H9 (cell line): ENCODE results near the gene SSRP1. TPM values are rescaled to one million over a fixed set of nuclear protein-coding genes. Genes with fewer than 3 reads are reported as not detected.

Experiments
- DNase-seq: peaks from one replicate; pipeline ENCODE4 v3.0.0-alpha.2; 2017
- H2AFZ ChIP-seq: one replicate; pipeline ENCODE4 v1.6.1; 2013; ENCODE audit warnings: mild to moderate bottlenecking, low read length, control low read depth, moderate library complexity
- H2AK5ac ChIP-seq: 2 replicates; pipeline ENCODE4 v1.6.1; 2013; ENCODE audit warnings: low read length, control low read depth, mixed read lengths; ENCODE audit not compliant: insufficient read length
- H2BK120ac ChIP-seq: one replicate; pipeline ENCODE4 v1.6.1; 2013; ENCODE audit warnings: low read depth, mild to moderate bottlenecking, low read length, control low read depth, inconsistent platforms; ENCODE audit not compliant: poor library complexity, severe bottlenecking
- H2BK12ac ChIP-seq: 2 replicates; pipeline ENCODE4 v1.6.1; 2013; ENCODE audit warnings: low read length, control low read depth, mixed read lengths, low read depth; ENCODE audit not compliant: insufficient read length
- H2BK15ac ChIP-seq: 2 replicates; pipeline ENCODE4 v1.6.1; 2013; ENCODE audit warnings: low read depth, low read length, control low read depth
- H2BK20ac ChIP-seq: one replicate; pipeline ENCODE4 v1.6.1; 2013; ENCODE audit warnings: low read depth, mild to moderate bottlenecking, low read length, control low read depth, inconsistent platforms; ENCODE audit not compliant: poor library complexity, severe bottlenecking
- H2BK5ac ChIP-seq: 2 replicates; pipeline ENCODE4 v1.6.1; 2013; ENCODE audit warnings: low read length, control low read depth, mixed read lengths; ENCODE audit not compliant: insufficient read length
- H3K14ac ChIP-seq: 2 replicates; pipeline ENCODE4 v1.6.1; 2013; ENCODE audit warnings: low read length, control low read depth; ENCODE audit not compliant: insufficient read depth
- H3K18ac ChIP-seq: 2 replicates; pipeline ENCODE4 v1.6.1; 2013; ENCODE audit warnings: low read depth, mild to moderate bottlenecking, mixed read lengths, low read length, control low read depth; ENCODE audit not compliant: insufficient read length
- H3K23ac ChIP-seq: 2 replicates; pipeline ENCODE4 v1.6.1; 2013; ENCODE audit warnings: low read length, control low read depth, mixed read lengths, low read depth; ENCODE audit not compliant: insufficient read length
- H3K23me2 ChIP-seq: 2 replicates; pipeline ENCODE4 v1.6.1; 2013; ENCODE audit warnings: low read depth, mild to moderate bottlenecking, mixed read lengths, low read length, control low read depth; ENCODE audit not compliant: insufficient read length, poor library complexity, severe bottlenecking
- H3K27ac ChIP-seq: 2 replicates; pipeline ENCODE4 v1.5.1; 2013; ENCODE audit warnings: low read length, control low read depth, mixed read lengths, low read depth; ENCODE audit not compliant: insufficient read length
- H3K27me3 ChIP-seq: 2 replicates; pipeline ENCODE4 v1.6.1; 2013; ENCODE audit warnings: low read length, control low read depth, inconsistent platforms; ENCODE audit not compliant: insufficient read depth
- H3K4ac ChIP-seq: 2 replicates; pipeline ENCODE4 v1.6.1; 2013; ENCODE audit warnings: low read depth, mild to moderate bottlenecking, control low read depth, inconsistent platforms, low read length, moderate library complexity
- H3K4me1 ChIP-seq: 2 replicates; pipeline ENCODE4 v1.6.1; 2013; ENCODE audit warnings: low read length, control low read depth, inconsistent platforms; ENCODE audit not compliant: insufficient read depth
- H3K4me2 ChIP-seq: 2 replicates; pipeline ENCODE4 v1.6.1; 2013; ENCODE audit warnings: low read length, control low read depth, mixed read lengths; ENCODE audit not compliant: insufficient read length, insufficient read depth
- H3K56ac ChIP-seq: 2 replicates; pipeline ENCODE4 v1.6.1; 2013; ENCODE audit warnings: low read depth, mild to moderate bottlenecking, mixed read lengths, low read length, control low read depth; ENCODE audit not compliant: insufficient read length
- H3K79me1 ChIP-seq: 2 replicates; pipeline ENCODE4 v1.6.1; 2013; ENCODE audit warnings: low read depth, mild to moderate bottlenecking, moderate library complexity, low read length, control low read depth, inconsistent platforms; ENCODE audit not compliant: insufficient read depth, poor library complexity, severe bottlenecking
- H3K79me2 ChIP-seq: 2 replicates; pipeline ENCODE4 v1.6.1; 2013; ENCODE audit warnings: low read length, control low read depth, inconsistent platforms; ENCODE audit not compliant: insufficient read depth
- H3K9ac ChIP-seq: 2 replicates; pipeline ENCODE4 v1.6.1; 2013; ENCODE audit warnings: low read length, control low read depth, mixed read lengths; ENCODE audit not compliant: insufficient read length; ENCODE audit errors: extremely low read depth
- H3K9me3 ChIP-seq: one replicate; pipeline ENCODE4 v1.6.1; 2013; ENCODE audit warnings: low read depth, low read length, inconsistent platforms; ENCODE audit not compliant: control insufficient read depth
- H3T11ph ChIP-seq: one replicate; pipeline ENCODE4 v1.6.1; 2013; ENCODE audit warnings: mild to moderate bottlenecking, low read length, control low read depth, inconsistent platforms
- H4K20me1 ChIP-seq: one replicate; pipeline ENCODE4 v1.6.1; 2013; ENCODE audit not compliant: control insufficient read depth, insufficient read length, insufficient read depth
- H4K5ac ChIP-seq: 2 replicates; pipeline ENCODE4 v1.6.1; 2013; ENCODE audit warnings: low read depth, mild to moderate bottlenecking, mixed read lengths, low read length, control low read depth; ENCODE audit not compliant: insufficient read length
- H4K8ac ChIP-seq: replicated peaks from 2 replicates; pipeline ENCODE4 v1.6.1; 2013; ENCODE audit warnings: low read length, control low read depth, mixed read lengths, low read depth; ENCODE audit not compliant: insufficient read length
- H4K91ac ChIP-seq: 2 replicates; pipeline ENCODE4 v1.6.1; 2013; ENCODE audit warnings: low read depth, mild to moderate bottlenecking, moderate library complexity, mixed read lengths, low read length, control low read depth; ENCODE audit not compliant: insufficient read length
- H3K27ac Mint-ChIP-seq, 3 experiments: 2 replicates in 2 of 3; 3 replicates in 1 of 3; pipeline ENCODE4 v1.8.0; 2020 to 2021; ENCODE audit warnings: mixed read lengths in 3 of 3, mild to moderate bottlenecking in 1 of 3, moderate library complexity in 1 of 3
- H3K27me3 Mint-ChIP-seq: 2 replicates; pipeline ENCODE4 v1.8.0; 2021; ENCODE audit warnings: low read depth, mild to moderate bottlenecking, moderate library complexity, mixed read lengths
- H3K36me3 Mint-ChIP-seq, 3 experiments: 2 replicates in 2 of 3; 3 replicates in 1 of 3; pipeline ENCODE4 v1.8.0; 2020 to 2021; ENCODE audit warnings: low read depth in 3 of 3, mixed read lengths in 3 of 3; ENCODE audit not compliant: insufficient read depth in 1 of 3
- H3K4me1 Mint-ChIP-seq, 2 experiments: 2 replicates each; pipeline ENCODE4 v1.8.0; 2020; ENCODE audit warnings: mixed read lengths in 2 of 2
- H3K4me3 Mint-ChIP-seq, 2 experiments: 2 replicates in 1 of 2; 3 replicates in 1 of 2; pipeline ENCODE4 v1.8.0; 2020 to 2021; ENCODE audit warnings: mild to moderate bottlenecking in 2 of 2, mixed read lengths in 2 of 2, moderate library complexity in 1 of 2
- H3K9me3 Mint-ChIP-seq, 2 experiments: 2 replicates in 1 of 2; 3 replicates in 1 of 2; pipeline ENCODE4 v1.8.0; 2020; ENCODE audit warnings: mild to moderate bottlenecking in 2 of 2, mixed read lengths in 2 of 2, moderate library complexity in 1 of 2
- CTCF ChIP-seq: fragments of 200-600 bp; sonication (generic); conservative IDR thresholded peaks from 3 replicates; pipeline ENCODE4 v1.8.0; 2021; ENCODE audit warnings: antibody characterized with exemption, mild to moderate bottlenecking
- WGBS: extraction: QIAGEN DNeasy Blood & Tissue Kit; methylation state at CpG from one replicate; pipeline ENCODE4 v1.1.7; 2013; ENCODE audit warnings: missing lambda C conversion rate, low lambda C conversion rate, mixed read lengths; ENCODE audit not compliant: insufficient read length; ENCODE audit errors: extremely low coverage; 5-methylcytosine and 5-hydroxymethylcytosine counted together
- total RNA-seq: library from RNA; stranded (reverse); gene quantifications from 2 replicates; pipeline ENCODE4 v1.2.1, GENCODE V29; 2021

SSRP1 gene
- total RNA-seq, 1 experiment from 2014 or later, result 202 TPM

- Mint-ChIP-seq H3K27ac (no peak overlapping the region), H3K27me3 (peaks cover 25% of the 10 kb centered on the region), H3K4me3 (no peak overlapping the region; a peak in 2 of 5 replicates), H3K36me3 (no peaks in the 10 kb centered on the region), H3K4me1 (peaks cover 47 to 58% of the 10 kb centered on the region in 2 experiments), H3K9me3 (no peaks in the 10 kb centered on the region)
- H2BK20ac ChIP-seq, result no peak overlapping the region
- no peak overlapping the region for H2BK12ac ChIP-seq
- 0 out of 2 replicates have a peak, but pooled peaks cover 3% of the 10 kb centered on the region for H3K4me1 ChIP-seq
- no peak overlapping the region for H3K9ac ChIP-seq
- H3K4me2 ChIP-seq, result no peak overlapping the region
- no peak overlapping the region for H3K27ac ChIP-seq
- H3K18ac ChIP-seq, result no peak overlapping the region
- no peak overlapping the region for H4K91ac ChIP-seq
- TF ChIP-seq CTCF, result no peak
- H3K9me3 ChIP-seq, result no peaks in the 10 kb centered on the region
- no peak overlapping the region for H2BK5ac ChIP-seq
- H2BK120ac ChIP-seq, result no peak overlapping the region
- no peak overlapping the region for H3K14ac ChIP-seq
- no peak overlapping the region for H2AK5ac ChIP-seq
- DNase-seq, result no peak
- H3T11ph ChIP-seq, result no peak overlapping the region
- H3K79me1 ChIP-seq, result no peaks in the 10 kb centered on the region
- no peak overlapping the region for H3K56ac ChIP-seq
- no peak overlapping the region for H2BK15ac ChIP-seq
- no peaks in the 10 kb centered on the region for H3K27me3 ChIP-seq
- H3K79me2 ChIP-seq, result no peaks in the 10 kb centered on the region
- H3K23me2 ChIP-seq, result no peaks in the 10 kb centered on the region
- H3K4ac ChIP-seq, result no peak overlapping the region
- no peak overlapping the region for H4K8ac ChIP-seq
- no peaks in the 10 kb centered on the region for H4K20me1 ChIP-seq
- H3K23ac ChIP-seq, result no peak overlapping the region
- no CpG with 5 or more reads among the region's 6 CpGs for WGBS
- no peak overlapping the region for H4K5ac ChIP-seq
- H2AFZ ChIP-seq, result no peak overlapping the region
Observed at GRCh38 chr11:57341250-57341808, 5.6 kb upstream of the SSRP1 start.
